Breast epithelium (tissue), 3 donors: ENCODE data around the gene CACNA2D3.

Experiments
- POLR2A ChIP-seq: fragments of 450-650 bp; IDR thresholded peaks from one replicate; pipeline ENCODE4 v1.6.1; 2016; ENCODE audit warnings: antibody characterized with exemption, mild to moderate bottlenecking, moderate library complexity
- POLR2AphosphoS5 ChIP-seq, 3 donors: sonication (generic); formaldehyde crosslinking; IDR thresholded peaks; one replicate each; pipeline ENCODE4 v1.6.1; 2017; ENCODE audit warnings: antibody characterized with exemption in 3 of 3
- TF ChIP-seq, protein P1 (sequence below), 3 donors: fragments of 450-650 bp; IDR thresholded peaks; one replicate each; pipeline ENCODE4 v1.5.1; 2016 to 2017; ENCODE audit warnings: antibody characterized with exemption in 3 of 3, mild to moderate bottlenecking in 3 of 3, moderate library complexity in 3 of 3

DNA sequence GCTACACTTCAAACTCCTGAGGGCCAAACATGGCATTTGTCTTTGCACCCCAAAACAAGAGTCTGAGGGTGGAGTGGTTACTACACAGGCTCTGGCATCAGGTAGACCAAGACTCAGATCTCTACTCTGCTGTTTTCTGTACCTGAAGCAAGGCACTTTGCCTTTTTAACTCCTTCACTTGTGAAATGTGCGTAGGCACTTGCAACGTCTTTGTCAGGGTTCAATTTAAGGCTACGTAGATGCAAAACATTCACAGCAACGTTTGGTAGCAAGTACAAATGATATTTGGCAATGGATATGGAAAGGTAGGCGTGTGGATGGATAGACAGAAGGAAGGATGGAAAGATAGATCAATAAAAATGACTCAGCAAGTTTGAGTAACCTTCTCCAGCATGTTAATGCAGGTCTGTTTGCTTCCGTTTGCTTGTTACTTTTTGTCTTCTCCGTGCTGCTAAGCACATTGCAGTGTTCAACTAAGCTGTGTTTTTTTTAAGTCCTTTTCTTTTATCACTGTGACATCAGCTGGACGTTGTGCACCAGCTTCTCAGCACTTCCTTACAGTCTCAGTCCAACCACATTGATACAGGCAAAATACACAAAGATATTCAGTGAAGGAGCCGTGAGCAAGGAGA lies 704.8 kb downstream of the CACNA2D3 start:
- TF ChIP-seq POLR2AphosphoS5 (IDR thresholded peaks at IDR 0.05) (no peak), POLR2A (no peak)
- TF ChIP-seq, protein P1, sequence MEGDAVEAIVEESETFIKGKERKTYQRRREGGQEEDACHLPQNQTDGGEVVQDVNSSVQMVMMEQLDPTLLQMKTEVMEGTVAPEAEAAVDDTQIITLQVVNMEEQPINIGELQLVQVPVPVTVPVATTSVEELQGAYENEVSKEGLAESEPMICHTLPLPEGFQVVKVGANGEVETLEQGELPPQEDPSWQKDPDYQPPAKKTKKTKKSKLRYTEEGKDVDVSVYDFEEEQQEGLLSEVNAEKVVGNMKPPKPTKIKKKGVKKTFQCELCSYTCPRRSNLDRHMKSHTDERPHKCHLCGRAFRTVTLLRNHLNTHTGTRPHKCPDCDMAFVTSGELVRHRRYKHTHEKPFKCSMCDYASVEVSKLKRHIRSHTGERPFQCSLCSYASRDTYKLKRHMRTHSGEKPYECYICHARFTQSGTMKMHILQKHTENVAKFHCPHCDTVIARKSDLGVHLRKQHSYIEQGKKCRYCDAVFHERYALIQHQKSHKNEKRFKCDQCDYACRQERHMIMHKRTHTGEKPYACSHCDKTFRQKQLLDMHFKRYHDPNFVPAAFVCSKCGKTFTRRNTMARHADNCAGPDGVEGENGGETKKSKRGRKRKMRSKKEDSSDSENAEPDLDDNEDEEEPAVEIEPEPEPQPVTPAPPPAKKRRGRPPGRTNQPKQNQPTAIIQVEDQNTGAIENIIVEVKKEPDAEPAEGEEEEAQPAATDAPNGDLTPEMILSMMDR (IDR thresholded peaks at IDR 0.05) = no peak
